Effector memory CD4-positive, alpha-beta T cell (primary cell): ENCODE measurements around the gene TMEM150A.
A peak's percentile ranks its signal among the peaks of the same experiment; 100 is the strongest.

Experiments used
- DNase-seq, 3 donors: peaks; one replicate each; pipeline ENCODE4 v3.0.0-alpha.2; 2020
- H3K27ac ChIP-seq: 2 replicates; pipeline ENCODE4 v1.7.0; 2013; ENCODE audit warnings: mild to moderate bottlenecking, low read length, moderate library complexity; ENCODE audit not compliant: insufficient read depth, poor library complexity, severe bottlenecking
- H3K27me3 ChIP-seq: replicated peaks from 2 replicates; pipeline ENCODE4 v1.7.0; 2013; ENCODE audit warnings: mild to moderate bottlenecking, low read length; ENCODE audit not compliant: insufficient read depth, control insufficient read depth, poor library complexity, severe bottlenecking
- H3K36me3 ChIP-seq: 2 replicates; pipeline ENCODE4 v1.7.0; 2013; ENCODE audit warnings: mild to moderate bottlenecking, low read length, moderate library complexity; ENCODE audit not compliant: control insufficient read depth, insufficient read depth
- H3K4me1 ChIP-seq: 2 replicates; pipeline ENCODE4 v1.7.0; 2013; ENCODE audit warnings: low read length, mild to moderate bottlenecking; ENCODE audit not compliant: control insufficient read depth, insufficient read depth, poor library complexity, severe bottlenecking
- H3K4me3 ChIP-seq: 2 replicates; pipeline ENCODE4 v1.7.0; 2013; ENCODE audit warnings: low read length, low read depth, mild to moderate bottlenecking; ENCODE audit not compliant: insufficient read depth, poor library complexity, severe bottlenecking
- H3K9me3 ChIP-seq: 2 replicates; pipeline ENCODE4 v1.7.0; 2013; ENCODE audit warnings: mild to moderate bottlenecking, low read length, moderate library complexity; ENCODE audit not compliant: control insufficient read depth

The TMEM150A gene

GRCh38 chr2:85553184-85553583, 49.3 kb downstream of the TMEM150A start:
- Histone ChIP-seq H3K9me3 (no peaks in the 10 kb centered on the region), H3K27me3 (no peaks in the 10 kb centered on the region), H3K36me3 (peaks cover 65% of the 10 kb centered on the region), H3K27ac (no peak overlapping the region), H3K4me1 (no peaks in the 10 kb centered on the region), H3K4me3 (no peak overlapping the region)
- no peak for DNase-seq

GRCh38 chr2:85551698-85552678, 50.5 kb downstream of the TMEM150A start:
- Histone ChIP-seq H3K9me3 (no peaks in the 10 kb centered on the region), H3K27ac (no peak overlapping the region), H3K4me1 (no peaks in the 10 kb centered on the region), H3K27me3 (no peaks in the 10 kb centered on the region), H3K36me3 (peaks cover 60% of the 10 kb centered on the region), H3K4me3 (no peak overlapping the region)
- DNase-seq: peak; percentile 76 to 80 (median 77)

GRCh38 chr2:85550486-85550885, 52.0 kb downstream of the TMEM150A start:
- H3K4me3 ChIP-seq: no peak overlapping the region
- no peaks in the 10 kb centered on the region for H3K27me3 ChIP-seq
- DNase-seq: no peak
- no peaks in the 10 kb centered on the region for H3K4me1 ChIP-seq
- peaks cover 56% of the 10 kb centered on the region for H3K36me3 ChIP-seq
- H3K9me3 ChIP-seq: no peaks in the 10 kb centered on the region
- H3K27ac ChIP-seq: no peak overlapping the region

- no peak overlapping the region for H3K27ac ChIP-seq
- H3K9me3 ChIP-seq: no peaks in the 10 kb centered on the region
- DNase-seq: no peak
These were observed 52.7 kb downstream of the TMEM150A start for GRCh38 chr2:85549826-85550225.

GRCh38 chr2:85549095-85549494, 53.4 kb downstream of the TMEM150A start:
- no peak overlapping the region for H3K27ac ChIP-seq
- no peaks in the 10 kb centered on the region for H3K27me3 ChIP-seq
- no peaks in the 10 kb centered on the region for H3K4me1 ChIP-seq
- no peak for DNase-seq
- no peaks in the 10 kb centered on the region for H3K9me3 ChIP-seq
- H3K4me3 ChIP-seq: no peak overlapping the region
- H3K36me3 ChIP-seq: peaks cover 54% of the 10 kb centered on the region

More at GRCh38 chr2:85549826-85550225, 52.7 kb downstream of the TMEM150A start:
- Histone ChIP-seq H3K4me3 (no peak overlapping the region), H3K36me3 (peaks cover 54% of the 10 kb centered on the region), H3K4me1 (no peaks in the 10 kb centered on the region), H3K27me3 (no peaks in the 10 kb centered on the region)

- Histone ChIP-seq H3K27ac (no peak overlapping the region), H3K27me3 (no peaks in the 10 kb centered on the region), H3K4me1 (no peaks in the 10 kb centered on the region), H3K36me3 (peaks cover 50% of the 10 kb centered on the region), H3K9me3 (no peaks in the 10 kb centered on the region), H3K4me3 (no peak overlapping the region)
- no peak for DNase-seq
These were observed 53.9 kb downstream of the TMEM150A start for GRCh38 chr2:85548608-85548900.
